Measurements from ENCODE around the gene JMJD8.

DNA sequence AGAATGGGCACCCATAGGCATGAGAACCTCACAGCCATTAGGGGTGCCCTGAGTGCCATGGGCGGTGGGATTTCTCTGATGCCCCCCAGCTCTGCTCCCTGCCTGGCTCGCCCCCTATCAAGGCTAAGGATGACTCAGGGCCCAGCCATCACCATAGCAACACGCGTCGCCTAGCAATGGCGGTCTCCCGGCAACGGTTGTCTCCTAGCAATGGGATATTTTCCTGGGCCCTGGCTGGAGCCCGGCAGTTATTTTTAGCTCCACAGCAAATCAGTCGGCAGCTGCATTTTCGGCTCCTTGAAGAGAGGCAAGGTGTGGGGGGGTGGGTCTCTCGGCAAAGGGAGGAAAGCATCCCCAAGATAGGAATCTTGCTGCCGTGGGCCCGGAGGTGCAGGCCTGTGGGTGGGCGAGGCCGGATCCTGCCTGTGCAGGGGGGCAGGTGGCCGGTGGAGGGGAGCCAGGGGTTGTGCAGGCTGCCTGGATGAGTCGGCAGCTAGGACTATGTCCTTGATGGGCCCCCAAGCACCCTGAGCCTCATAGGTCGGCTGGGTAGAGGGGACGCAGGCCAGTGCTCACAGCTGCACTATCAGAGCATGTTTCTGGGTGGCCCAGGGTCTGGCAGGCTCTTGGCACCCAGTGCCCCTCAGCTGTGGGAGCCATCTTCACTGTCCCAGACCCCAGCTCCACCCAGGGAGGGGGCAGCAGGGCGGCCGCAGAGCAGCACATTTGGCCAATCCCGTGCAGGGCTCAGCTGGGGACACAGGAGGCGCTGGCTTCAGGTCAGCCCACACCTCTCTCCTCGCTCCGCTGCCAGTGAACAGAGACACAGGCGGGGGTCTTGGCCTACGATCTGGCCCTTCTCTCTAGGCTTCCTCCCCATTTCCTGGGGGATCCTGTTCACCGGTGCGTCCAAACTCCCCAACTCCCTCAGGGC lies 25.7 kb upstream of the JMJD8 start:
- TF ChIP-seq, protein P1, sequence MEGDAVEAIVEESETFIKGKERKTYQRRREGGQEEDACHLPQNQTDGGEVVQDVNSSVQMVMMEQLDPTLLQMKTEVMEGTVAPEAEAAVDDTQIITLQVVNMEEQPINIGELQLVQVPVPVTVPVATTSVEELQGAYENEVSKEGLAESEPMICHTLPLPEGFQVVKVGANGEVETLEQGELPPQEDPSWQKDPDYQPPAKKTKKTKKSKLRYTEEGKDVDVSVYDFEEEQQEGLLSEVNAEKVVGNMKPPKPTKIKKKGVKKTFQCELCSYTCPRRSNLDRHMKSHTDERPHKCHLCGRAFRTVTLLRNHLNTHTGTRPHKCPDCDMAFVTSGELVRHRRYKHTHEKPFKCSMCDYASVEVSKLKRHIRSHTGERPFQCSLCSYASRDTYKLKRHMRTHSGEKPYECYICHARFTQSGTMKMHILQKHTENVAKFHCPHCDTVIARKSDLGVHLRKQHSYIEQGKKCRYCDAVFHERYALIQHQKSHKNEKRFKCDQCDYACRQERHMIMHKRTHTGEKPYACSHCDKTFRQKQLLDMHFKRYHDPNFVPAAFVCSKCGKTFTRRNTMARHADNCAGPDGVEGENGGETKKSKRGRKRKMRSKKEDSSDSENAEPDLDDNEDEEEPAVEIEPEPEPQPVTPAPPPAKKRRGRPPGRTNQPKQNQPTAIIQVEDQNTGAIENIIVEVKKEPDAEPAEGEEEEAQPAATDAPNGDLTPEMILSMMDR (tag by site-specific recombination; IDR thresholded peaks at IDR 0.05) = no peak
- TF ChIP-seq ZNF792 (tag by site-specific recombination; IDR thresholded peaks at IDR 0.05) (no peak), SCRT2 (tag by site-specific recombination; IDR thresholded peaks at IDR 0.05) (no peak), ZNF366 (tag by site-specific recombination; conservative IDR thresholded peaks at IDR 0.05) (no peak), ZNF37A (tag by site-specific recombination; IDR thresholded peaks at IDR 0.05) (no peak), ZFHX2 (tag by site-specific recombination; conservative IDR thresholded peaks at IDR 0.05) (no peak), ZEB2 (tag by site-specific recombination; IDR thresholded peaks at IDR 0.05) (no peak), RBAK (tag by site-specific recombination; IDR thresholded peaks at IDR 0.05) (no peak), MEIS1 (CRISPR knock-in tag; IDR thresholded peaks at IDR 0.05; ENCODE audit: borderline replicate concordance) (no peak)
- TF ChIP-seq, protein P2, sequence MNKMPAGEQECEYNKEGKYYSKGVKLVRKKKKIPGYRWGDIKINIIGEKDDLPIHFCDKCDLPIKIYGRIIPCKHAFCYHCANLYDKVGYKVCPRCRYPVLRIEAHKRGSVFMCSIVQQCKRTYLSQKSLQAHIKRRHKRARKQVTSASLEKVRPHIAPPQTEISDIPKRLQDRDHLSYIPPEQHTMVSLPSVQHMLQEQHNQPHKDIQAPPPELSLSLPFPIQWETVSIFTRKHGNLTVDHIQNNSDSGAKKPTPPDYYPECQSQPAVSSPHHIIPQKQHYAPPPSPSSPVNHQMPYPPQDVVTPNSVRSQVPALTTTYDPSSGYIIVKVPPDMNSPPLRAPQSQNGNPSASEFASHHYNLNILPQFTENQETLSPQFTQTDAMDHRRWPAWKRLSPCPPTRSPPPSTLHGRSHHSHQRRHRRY (tag by site-specific recombination; IDR thresholded peaks at IDR 0.05) = no peak
- TF ChIP-seq, protein P3, sequence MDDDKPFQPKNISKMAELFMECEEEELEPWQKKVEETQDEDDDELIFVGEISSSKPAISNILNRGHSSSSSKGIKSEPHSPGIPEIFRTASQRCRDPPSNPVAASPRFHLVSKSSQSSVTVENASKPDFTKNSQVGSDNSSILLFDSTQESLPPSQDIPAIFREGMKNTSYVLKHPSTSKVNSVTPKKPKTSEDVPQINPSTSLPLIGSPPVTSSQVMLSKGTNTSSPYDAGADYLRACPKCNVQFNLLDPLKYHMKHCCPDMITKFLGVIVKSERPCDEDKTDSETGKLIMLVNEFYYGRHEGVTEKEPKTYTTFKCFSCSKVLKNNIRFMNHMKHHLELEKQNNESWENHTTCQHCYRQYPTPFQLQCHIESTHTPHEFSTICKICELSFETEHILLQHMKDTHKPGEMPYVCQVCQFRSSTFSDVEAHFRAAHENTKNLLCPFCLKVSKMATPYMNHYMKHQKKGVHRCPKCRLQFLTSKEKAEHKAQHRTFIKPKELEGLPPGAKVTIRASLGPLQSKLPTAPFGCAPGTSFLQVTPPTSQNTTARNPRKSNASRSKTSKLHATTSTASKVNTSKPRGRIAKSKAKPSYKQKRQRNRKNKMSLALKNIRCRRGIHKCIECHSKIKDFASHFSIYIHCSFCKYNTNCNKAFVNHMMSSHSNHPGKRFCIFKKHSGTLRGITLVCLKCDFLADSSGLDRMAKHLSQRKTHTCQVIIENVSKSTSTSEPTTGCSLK (tag by site-specific recombination; IDR thresholded peaks at IDR 0.05) = no peak
- TF ChIP-seq, protein P4, sequence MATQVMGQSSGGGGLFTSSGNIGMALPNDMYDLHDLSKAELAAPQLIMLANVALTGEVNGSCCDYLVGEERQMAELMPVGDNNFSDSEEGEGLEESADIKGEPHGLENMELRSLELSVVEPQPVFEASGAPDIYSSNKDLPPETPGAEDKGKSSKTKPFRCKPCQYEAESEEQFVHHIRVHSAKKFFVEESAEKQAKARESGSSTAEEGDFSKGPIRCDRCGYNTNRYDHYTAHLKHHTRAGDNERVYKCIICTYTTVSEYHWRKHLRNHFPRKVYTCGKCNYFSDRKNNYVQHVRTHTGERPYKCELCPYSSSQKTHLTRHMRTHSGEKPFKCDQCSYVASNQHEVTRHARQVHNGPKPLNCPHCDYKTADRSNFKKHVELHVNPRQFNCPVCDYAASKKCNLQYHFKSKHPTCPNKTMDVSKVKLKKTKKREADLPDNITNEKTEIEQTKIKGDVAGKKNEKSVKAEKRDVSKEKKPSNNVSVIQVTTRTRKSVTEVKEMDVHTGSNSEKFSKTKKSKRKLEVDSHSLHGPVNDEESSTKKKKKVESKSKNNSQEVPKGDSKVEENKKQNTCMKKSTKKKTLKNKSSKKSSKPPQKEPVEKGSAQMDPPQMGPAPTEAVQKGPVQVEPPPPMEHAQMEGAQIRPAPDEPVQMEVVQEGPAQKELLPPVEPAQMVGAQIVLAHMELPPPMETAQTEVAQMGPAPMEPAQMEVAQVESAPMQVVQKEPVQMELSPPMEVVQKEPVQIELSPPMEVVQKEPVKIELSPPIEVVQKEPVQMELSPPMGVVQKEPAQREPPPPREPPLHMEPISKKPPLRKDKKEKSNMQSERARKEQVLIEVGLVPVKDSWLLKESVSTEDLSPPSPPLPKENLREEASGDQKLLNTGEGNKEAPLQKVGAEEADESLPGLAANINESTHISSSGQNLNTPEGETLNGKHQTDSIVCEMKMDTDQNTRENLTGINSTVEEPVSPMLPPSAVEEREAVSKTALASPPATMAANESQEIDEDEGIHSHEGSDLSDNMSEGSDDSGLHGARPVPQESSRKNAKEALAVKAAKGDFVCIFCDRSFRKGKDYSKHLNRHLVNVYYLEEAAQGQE (tag by site-specific recombination; IDR thresholded peaks at IDR 0.05) = no peak
- TF ChIP-seq, protein P5, sequence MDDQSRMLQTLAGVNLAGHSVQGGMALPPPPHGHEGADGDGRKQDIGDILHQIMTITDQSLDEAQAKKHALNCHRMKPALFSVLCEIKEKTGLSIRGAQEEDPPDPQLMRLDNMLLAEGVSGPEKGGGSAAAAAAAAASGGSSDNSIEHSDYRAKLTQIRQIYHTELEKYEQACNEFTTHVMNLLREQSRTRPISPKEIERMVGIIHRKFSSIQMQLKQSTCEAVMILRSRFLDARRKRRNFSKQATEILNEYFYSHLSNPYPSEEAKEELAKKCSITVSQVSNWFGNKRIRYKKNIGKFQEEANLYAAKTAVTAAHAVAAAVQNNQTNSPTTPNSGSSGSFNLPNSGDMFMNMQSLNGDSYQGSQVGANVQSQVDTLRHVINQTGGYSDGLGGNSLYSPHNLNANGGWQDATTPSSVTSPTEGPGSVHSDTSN (CRISPR knock-in tag; IDR thresholded peaks at IDR 0.05) = no peak

Measured in HEK293 (cell line).